ENCODE measurements around the gene PKNOX2. TPM values are rescaled to one million over a fixed set of nuclear protein-coding genes. Genes with fewer than 3 reads are reported as not detected.

The PKNOX2 gene
- total RNA-seq, 1 donor, result not detected

- no peak for DNase-seq (ENCODE audit: low read depth in 2 of 3, low spot score in 2 of 3)
Measured at GRCh38 chr11:125350206-125351032, 185.9 kb downstream of the PKNOX2 start.

GRCh38 chr11:125351033-125351867 lies 186.7 kb downstream of the PKNOX2 start:
- no peak for DNase-seq (ENCODE audit: low read depth in 2 of 3, low spot score in 2 of 3)

- no peak for DNase-seq (ENCODE audit: low read depth in 2 of 3, low spot score in 2 of 3)
Measured at GRCh38 chr11:125351868-125352250, 187.3 kb downstream of the PKNOX2 start.

- DNase-seq (ENCODE audit: low read depth in 2 of 3, low spot score in 2 of 3), result no peak
Measured at GRCh38 chr11:125356797-125357196, 192.2 kb downstream of the PKNOX2 start.

- DNase-seq (ENCODE audit: low read depth in 2 of 3, low spot score in 2 of 3), result no peak
Measured at GRCh38 chr11:125357551-125357950, 193.0 kb downstream of the PKNOX2 start.

GRCh38 chr11:125358254-125358840 lies 193.8 kb downstream of the PKNOX2 start:
- no peak for DNase-seq (ENCODE audit: low read depth in 2 of 3, low spot score in 2 of 3)

- DNase-seq (ENCODE audit: low read depth in 2 of 3, low spot score in 2 of 3), result no peak
Measured at GRCh38 chr11:125359130-125359529, 194.6 kb downstream of the PKNOX2 start.

GRCh38 chr11:125360066-125360465 lies 195.5 kb downstream of the PKNOX2 start:
- no peak for DNase-seq (ENCODE audit: low read depth in 2 of 3, low spot score in 2 of 3)

GRCh38 chr11:125364121-125364826 lies 199.7 kb downstream of the PKNOX2 start:
- DNase-seq (ENCODE audit: low read depth in 2 of 3, low spot score in 2 of 3), result no peak

GRCh38 chr11:125365196-125365931 lies 200.8 kb downstream of the PKNOX2 start:
- no peak for DNase-seq (ENCODE audit: low read depth in 2 of 3, low spot score in 2 of 3)

- no peak for DNase-seq (ENCODE audit: low read depth in 2 of 3, low spot score in 2 of 3)
Measured at GRCh38 chr11:125367710-125368109, 203.2 kb downstream of the PKNOX2 start.

GRCh38 chr11:125368757-125369156 lies 204.2 kb downstream of the PKNOX2 start:
- no peak for DNase-seq (ENCODE audit: low read depth in 2 of 3, low spot score in 2 of 3)

GRCh38 chr11:125369808-125370207 lies 205.3 kb downstream of the PKNOX2 start:
- DNase-seq (ENCODE audit: low read depth in 2 of 3, low spot score in 2 of 3), result no peak

- no peak for DNase-seq (ENCODE audit: low read depth in 2 of 3, low spot score in 2 of 3)
Measured at GRCh38 chr11:125370561-125371389, 206.2 kb downstream of the PKNOX2 start.

- DNase-seq (ENCODE audit: low read depth in 2 of 3, low spot score in 2 of 3), result no peak
Measured at GRCh38 chr11:125371431-125371935, 206.9 kb downstream of the PKNOX2 start.

- no peak for DNase-seq (ENCODE audit: low read depth in 2 of 3, low spot score in 2 of 3)
Measured at GRCh38 chr11:125372088-125372487, 207.5 kb downstream of the PKNOX2 start.

- DNase-seq (ENCODE audit: low read depth in 2 of 3, low spot score in 2 of 3), result no peak
Measured at GRCh38 chr11:125372911-125373310, 208.4 kb downstream of the PKNOX2 start.

- DNase-seq (ENCODE audit: low read depth in 2 of 3, low spot score in 2 of 3), result no peak
Measured at GRCh38 chr11:125373426-125374391, 209.2 kb downstream of the PKNOX2 start.
